Lower leg skin (tissue), 4 donors: Measurements from ENCODE around the gene RRP15. TPM values are rescaled to one million over a fixed set of nuclear protein-coding genes. Genes with fewer than 3 reads are reported as not detected.

Experiments
- DNase-seq, 2 donors: peaks; one replicate each; pipeline ENCODE4 v3.0.0-alpha.2; 2019; ENCODE audit warnings: low spot score in 2 of 2
- H3K4me3 ChIP-seq: fragments of 200-600 bp; sonication (generic); 2 replicates; pipeline ENCODE4 v1.5.1; 2017; ENCODE audit warnings: mild to moderate bottlenecking, low read depth; ENCODE audit not compliant: poor library complexity, severe bottlenecking
- POLR2A ChIP-seq, 2 donors: fragments of 450-650 bp; IDR thresholded peaks; one replicate each; pipeline ENCODE4 v1.6.1; 2016 to 2017; ENCODE audit warnings: antibody characterized with exemption in 2 of 2, mild to moderate bottlenecking in 1 of 2, moderate library complexity in 1 of 2
- WGBS, 2 donors: methylation state at CpG; one replicate each; pipeline ENCODE4 v1.1.5; 2018; 5-methylcytosine and 5-hydroxymethylcytosine counted together
- intact Hi-C: fragments of 100-400 bp; cut with DNase I; formaldehyde crosslinking; loops from one replicate; pipeline ENCODE4 v1.15.0; 2023; ENCODE audit warnings: low total_unique reads
- total RNA-seq, 4 donors: library from RNA; depleted of rRNA; stranded (reverse); fragments of >200 nt; gene quantifications; one replicate each; pipeline ENCODE4 v1.1.0, GENCODE V29; 2016
- TF ChIP-seq, protein P1 (sequence below), 3 donors: fragments of 450-650 bp; IDR thresholded peaks; one replicate each; pipeline ENCODE4 v1.5.1; 2016; ENCODE audit warnings: antibody characterized with exemption in 3 of 3, mild to moderate bottlenecking in 3 of 3, moderate library complexity in 2 of 3

The RRP15 gene
- total RNA-seq, 4 donors from 2014 or later: 1.8 to 7.2 (median 2.6) TPM

- TF ChIP-seq, protein P1, sequence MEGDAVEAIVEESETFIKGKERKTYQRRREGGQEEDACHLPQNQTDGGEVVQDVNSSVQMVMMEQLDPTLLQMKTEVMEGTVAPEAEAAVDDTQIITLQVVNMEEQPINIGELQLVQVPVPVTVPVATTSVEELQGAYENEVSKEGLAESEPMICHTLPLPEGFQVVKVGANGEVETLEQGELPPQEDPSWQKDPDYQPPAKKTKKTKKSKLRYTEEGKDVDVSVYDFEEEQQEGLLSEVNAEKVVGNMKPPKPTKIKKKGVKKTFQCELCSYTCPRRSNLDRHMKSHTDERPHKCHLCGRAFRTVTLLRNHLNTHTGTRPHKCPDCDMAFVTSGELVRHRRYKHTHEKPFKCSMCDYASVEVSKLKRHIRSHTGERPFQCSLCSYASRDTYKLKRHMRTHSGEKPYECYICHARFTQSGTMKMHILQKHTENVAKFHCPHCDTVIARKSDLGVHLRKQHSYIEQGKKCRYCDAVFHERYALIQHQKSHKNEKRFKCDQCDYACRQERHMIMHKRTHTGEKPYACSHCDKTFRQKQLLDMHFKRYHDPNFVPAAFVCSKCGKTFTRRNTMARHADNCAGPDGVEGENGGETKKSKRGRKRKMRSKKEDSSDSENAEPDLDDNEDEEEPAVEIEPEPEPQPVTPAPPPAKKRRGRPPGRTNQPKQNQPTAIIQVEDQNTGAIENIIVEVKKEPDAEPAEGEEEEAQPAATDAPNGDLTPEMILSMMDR (IDR thresholded peaks at IDR 0.05): no peak
- TF ChIP-seq POLR2A (IDR thresholded peaks at IDR 0.05): no peak
- 61 to 65% methylated on average over 3 of the region's 3 CpGs for whole genome bisulfite sequencing, 2 donors
- no peak overlapping the region for H3K4me3 ChIP-seq
- intact Hi-C loops: no loop called here
- no peak for DNase-seq
Observed at GRCh38 chr1:218357893-218358232, 72.8 kb downstream of the RRP15 start.

DNA sequence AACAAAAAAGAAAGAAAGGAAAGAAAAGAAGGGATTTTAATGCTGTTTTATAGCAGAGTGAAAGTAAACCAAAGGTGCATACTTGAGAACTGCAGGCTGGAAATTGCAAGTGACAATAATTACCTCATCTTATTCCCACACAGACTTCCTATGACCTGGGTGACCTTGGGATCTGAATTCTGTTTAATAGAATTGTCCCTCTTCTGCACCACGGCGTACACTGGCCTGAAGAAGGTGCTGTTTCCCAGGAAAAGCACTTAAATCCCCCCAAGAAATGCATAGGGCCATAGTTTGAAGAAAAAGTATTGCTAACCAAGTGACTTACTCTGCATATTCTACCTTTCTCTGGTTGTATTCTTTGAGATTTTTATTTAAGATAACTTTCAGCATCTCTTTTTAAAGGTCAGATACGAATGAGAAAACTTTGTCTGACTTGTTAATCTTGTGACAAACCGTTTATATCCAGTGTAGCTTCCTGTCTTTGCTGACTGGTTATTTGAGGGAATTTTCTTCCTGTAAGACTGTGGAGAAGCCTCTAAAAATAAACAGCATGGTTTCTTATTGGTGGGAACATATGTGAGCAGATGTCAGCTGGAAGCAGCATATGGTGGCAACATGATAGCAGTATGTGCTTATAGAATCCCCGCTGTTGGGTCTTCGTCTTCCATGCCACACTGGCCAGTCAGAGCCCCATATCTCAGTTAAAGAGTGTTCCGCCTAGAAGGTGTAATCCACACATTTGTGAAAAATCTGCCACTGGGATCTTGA lies 76.4 kb downstream of the RRP15 start:
- intact Hi-C loops: no loop called here
- 75 to 77% methylated on average over 7 of the region's 7 CpGs for whole genome bisulfite sequencing, 2 donors
- no peak overlapping the region for H3K4me3 ChIP-seq
- no peak for DNase-seq
- TF ChIP-seq POLR2A (IDR thresholded peaks at IDR 0.05): no peak
- TF ChIP-seq, protein P1 (IDR thresholded peaks at IDR 0.05): no peak

DNA sequence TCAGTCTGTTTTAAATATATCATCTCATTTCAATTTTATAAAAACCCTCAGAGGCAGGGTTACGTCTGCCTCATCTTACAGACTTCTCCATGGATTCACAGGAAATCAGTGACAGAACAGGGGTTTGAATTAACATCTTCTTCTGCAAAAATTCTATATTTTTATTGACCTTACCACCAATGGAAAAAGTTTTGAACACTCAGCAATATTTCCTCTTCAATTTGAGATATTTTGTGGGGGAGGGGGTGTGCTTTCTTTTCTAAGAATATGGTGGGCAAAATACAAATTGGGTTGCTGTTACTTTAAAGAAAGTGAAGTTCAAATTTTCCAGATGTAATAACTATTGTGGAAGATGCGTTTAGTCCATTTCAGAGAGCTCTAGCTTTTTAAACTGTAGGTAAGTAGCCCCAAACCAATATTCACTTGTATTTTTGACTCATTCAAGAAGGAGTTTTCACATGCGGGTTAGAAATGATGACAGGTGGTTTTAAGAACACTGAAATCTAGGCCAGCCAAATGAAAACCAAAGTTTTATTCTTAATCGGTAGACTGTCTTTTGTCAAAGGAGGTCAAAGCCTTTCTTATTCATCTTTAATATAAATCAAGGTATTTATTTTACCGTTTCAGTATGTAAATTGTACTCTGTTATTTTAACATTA lies 77.5 kb downstream of the RRP15 start:
- intact Hi-C loops: no loop called here
- WGBS, 2 donors: 87 to 88% methylated on average over 5 of the region's 5 CpGs
- no peak overlapping the region for H3K4me3 ChIP-seq
- DNase-seq: no peak
- TF ChIP-seq, protein P1 (IDR thresholded peaks at IDR 0.05): no peak
- TF ChIP-seq POLR2A (IDR thresholded peaks at IDR 0.05): no peak

GRCh38 chr1:218363141-218363540 lies 78.0 kb downstream of the RRP15 start:
- intact Hi-C loops: no loop called here
- no peak for DNase-seq
- no peak for TF ChIP-seq POLR2A (IDR thresholded peaks at IDR 0.05)
- TF ChIP-seq, protein P1 (IDR thresholded peaks at IDR 0.05): no peak
- 62 to 70% methylated on average over 1 of the region's 1 CpG for WGBS, 2 donors
- no peak overlapping the region for H3K4me3 ChIP-seq

GRCh38 chr1:218364028-218364710 lies 79.1 kb downstream of the RRP15 start:
- 81 to 88% methylated on average over 8 of the region's 8 CpGs for WGBS, 2 donors
- intact Hi-C loops: no loop called here
- DNase-seq: no peak
- no peak for TF ChIP-seq POLR2A (IDR thresholded peaks at IDR 0.05)
- TF ChIP-seq, protein P1 (IDR thresholded peaks at IDR 0.05): no peak
- H3K4me3 ChIP-seq: no peak overlapping the region
